GM21528 (cell line): ENCODE data around the gene RBFOX1.

Source experiments
- ATAC-seq: cut with Tn5 transposase; IDR thresholded peaks from one replicate; pipeline ENCODE4 v1.9.1; 2021; ENCODE audit warnings: mild to moderate bottlenecking, moderate library complexity; ENCODE audit not compliant: unreplicated experiment, low FRiP score

Gene RBFOX1

DNA sequence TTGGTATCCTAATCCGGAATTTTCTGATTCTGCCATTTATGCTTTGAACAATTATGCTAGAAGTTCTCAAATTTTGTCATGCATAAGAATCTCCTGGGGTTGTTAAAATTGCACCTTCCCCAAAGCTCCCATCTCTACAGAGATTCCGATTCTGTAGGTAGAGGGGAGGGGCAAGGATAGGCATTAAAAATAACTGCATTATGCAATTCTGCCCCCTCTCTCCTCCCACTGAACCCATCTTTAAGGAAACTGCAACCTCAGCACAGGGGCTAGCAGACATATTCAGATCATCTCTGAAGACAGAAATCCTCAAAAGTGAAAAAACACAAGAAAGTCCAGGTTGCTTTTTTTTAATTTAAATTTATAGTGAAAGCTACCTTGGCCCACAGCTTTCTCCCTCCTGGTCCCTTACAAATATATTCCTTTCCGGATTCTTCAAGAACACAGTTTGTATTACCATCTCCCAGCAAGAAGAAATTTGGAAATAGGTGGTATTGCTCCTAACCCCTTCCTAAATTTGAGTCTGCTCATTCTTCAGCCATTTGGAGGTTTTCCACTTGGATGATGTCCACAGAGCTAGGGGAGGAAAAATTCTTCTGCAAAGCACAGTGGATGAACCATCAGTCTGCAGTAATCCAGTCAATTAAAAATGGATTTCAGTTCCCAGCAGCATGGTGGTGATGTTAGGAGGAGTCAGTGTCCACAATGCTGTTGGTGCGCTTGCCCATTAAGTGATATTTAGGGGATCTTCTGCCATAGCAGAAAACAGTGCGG, 67.7 kb downstream of the RBFOX1 start:
- ATAC-seq, result no peak

DNA sequence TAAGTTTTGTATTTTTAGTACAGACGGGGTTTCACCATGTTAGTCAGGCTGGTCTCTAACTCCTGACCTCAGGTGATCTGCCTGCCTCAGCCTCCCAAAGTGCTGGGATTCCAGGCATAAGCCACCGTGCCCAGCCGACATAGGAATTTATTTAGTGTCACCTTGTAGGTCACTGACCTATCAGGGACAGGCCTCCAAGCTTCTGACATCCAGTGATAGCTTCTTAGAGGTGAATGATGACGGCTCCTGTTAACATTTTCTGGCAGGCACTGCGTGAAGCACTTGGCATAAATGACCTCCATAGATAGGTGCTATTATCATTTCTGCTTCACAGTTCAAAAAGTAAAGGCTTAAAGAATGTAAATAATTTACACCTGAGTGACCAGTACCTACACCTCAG, 71.6 kb downstream of the RBFOX1 start:
- no peak for ATAC-seq

DNA sequence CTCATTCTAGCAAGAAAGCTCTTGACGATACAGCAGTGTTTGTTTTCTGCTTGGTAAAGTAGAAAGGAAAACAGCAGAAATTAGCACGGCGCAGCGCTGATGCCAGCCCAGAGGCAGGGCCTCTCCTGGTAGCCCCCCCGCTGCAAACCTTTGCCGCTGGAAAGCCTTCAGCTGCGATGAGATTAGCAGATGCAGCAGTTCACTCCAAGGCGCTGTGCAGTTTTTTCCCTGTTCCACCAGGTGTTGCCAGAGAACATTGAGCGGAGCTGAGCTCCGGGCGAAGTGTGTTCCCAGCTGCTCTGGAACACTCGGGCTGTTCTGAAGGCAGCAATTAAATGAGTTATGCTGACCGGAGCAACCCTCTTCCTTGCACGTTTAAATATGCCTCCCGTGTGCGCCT, 72.5 kb downstream of the RBFOX1 start:
- ATAC-seq, result no peak

DNA sequence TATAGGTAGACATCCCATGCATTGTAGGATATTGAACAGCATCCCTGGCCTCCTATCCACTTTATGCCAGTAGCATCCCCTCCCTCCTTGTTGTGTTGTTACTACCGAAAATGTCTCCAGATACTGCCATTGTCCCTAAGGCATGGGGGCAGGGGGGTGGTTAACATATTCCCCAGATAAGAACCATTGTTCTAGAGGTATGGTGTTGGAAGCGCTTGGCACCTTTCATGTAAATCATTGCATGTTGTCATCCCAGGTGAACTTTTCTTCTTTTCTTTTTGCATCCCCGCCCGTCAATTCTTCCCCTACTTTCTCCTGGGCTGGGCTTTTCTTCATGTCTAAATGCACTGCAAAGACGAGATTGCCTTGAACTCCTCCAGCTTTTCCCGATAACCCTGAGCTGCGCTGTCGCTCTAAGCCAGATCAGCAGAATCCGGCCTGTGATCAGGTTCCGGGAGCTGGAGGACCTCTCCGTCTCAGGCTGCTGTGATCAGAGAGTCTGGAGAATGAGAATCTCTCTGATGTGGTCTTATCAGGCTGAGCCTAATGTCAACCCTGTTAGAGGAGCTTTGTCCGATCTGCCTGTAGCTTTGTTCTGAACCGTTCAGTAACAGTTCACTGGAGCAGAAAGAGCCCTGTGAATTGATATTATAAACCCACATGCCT, 76.2 kb downstream of the RBFOX1 start:
- no peak for ATAC-seq

DNA sequence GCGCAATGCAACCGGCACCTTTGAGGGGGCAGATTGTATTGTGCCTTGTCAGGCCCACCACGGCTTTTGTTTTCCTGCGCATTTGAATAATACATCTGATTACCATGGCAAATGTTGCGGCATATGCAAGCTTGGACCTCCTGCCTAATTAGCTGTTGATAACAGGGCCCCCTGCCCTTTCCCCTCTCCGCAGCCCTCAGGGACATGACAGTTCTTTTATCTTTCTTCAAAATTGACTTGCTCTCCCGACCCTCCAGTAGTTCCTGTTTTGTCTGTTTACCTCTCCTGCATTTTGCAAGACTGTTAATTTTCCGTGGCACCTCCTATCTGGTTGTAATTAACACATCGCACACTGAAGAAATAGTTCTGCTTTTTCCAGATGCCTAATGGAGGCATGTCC, 86.8 kb downstream of the RBFOX1 start:
- no peak for ATAC-seq

DNA sequence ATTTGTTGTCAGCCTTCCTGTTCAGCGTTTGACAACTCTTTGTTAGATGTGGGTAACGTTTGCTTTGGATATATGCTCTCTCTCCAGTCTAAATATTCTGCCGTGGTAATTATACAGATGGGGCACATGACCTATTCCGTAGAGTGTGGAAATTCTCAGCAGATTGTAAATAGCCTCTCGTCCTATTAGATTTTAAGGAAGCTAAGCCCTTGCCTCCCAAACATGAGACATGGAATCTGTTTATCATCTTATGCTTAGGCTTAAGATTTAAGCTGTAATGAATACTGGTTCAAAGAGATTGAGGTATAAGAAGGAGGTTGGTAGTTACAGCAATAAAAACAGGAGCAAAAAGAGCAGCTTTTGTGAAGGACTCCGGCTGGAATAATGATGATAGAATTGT, 87.4 kb downstream of the RBFOX1 start:
- ATAC-seq, result no peak

DNA sequence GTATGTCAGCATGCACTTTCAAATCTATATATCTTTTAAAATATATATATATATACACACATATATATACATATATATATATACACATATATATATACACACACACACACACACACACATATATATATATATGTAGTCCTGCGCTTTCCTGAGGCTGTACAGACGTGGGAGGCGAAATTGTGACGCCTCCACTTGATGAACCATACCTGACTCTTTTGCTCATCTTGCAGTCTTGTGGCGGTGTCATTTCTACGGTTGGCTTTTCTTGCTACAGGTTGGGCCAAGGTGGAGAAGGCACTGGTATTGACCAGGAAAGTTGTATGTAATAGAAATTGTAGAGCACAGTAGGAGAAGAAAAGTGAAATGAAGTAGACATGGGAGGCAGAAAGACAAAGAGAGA, 88.2 kb downstream of the RBFOX1 start:
- no peak for ATAC-seq

DNA sequence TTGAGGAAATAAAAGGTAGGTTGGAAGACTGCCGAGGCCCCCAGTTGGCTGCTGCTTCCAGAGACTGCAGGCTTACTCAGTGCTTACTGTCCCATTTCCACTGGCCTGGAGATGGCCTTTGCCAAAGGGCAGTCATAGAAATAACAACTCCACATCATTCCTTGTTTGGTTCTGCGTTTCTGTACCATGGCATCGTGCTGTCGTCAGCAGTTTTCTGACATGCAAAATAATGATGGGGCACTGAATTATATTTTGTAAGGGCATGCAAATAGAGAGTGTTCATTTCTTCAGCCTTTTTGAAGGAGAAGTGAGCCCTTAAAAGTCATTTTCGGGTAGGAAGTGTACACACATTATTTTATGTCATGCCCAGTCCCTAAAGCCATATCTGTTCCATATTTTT, 88.9 kb downstream of the RBFOX1 start:
- no peak for ATAC-seq

DNA sequence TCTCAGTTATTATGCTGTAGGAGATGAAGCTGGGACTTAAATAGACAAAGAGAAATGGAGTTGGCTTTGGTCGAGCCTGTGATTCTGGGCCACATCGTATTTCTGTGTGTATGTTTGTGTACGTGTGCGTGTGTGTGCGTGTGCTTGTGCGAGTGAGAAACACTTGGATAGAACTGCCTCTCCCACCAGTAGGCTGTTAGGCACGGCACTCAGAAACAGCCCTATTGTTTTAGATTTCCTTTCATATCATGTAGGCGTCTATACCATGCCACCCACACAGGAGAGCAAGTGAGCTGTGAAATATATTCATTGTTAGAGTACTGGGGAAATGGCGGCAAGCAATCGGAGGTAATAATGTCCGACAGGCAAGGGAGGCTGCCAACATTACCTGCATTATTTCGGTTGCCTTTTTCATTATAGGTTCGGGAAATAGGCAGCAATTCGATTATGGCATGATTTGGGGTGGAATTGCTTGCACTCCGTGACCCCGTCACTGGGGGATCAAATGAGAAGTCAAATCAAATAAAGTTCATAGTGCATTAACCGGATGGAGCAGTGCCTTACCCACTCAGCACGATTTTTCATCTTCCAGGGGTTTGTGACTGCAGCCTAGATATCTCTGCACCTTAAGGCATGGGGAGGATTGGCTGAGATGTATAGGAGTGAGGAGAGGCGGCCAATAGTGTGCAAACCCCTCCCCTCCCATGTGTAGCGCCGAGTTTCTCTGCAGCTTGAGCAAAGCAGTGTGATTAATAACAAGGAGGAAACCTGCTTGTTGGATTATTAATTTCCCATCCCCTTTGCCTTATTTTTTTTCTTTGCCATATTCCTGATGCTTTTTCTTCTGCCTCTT, 89.6 kb downstream of the RBFOX1 start:
- ATAC-seq, result no peak

DNA sequence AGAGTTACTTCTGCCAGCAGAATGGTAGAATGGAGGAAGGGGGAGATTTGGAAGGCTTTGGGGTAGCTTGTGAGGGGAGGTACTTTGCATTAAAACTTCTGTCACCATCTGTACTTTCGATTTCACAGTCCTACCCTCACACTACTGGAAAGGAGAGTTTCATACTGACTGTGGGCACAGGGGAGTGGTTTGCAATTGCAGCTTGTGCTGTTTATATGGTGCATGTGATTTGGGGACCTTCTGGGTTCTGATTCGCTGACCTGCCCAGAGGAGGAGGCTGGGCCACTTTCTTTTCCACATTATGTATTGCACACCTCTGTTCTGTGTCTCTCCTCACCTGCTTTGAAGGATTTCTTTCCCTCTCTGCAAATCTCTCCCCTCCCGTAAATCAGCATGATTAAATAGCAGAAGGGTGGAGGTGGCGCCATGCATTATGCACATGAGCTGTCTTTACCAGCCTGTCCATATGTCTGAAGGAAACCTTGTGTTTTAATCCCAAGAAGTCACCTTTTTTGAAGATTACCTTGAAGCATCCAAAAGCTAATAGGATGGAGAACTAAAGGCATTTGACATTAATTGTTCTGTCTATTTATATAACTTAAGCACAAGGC, 90.9 kb downstream of the RBFOX1 start:
- no peak for ATAC-seq

DNA sequence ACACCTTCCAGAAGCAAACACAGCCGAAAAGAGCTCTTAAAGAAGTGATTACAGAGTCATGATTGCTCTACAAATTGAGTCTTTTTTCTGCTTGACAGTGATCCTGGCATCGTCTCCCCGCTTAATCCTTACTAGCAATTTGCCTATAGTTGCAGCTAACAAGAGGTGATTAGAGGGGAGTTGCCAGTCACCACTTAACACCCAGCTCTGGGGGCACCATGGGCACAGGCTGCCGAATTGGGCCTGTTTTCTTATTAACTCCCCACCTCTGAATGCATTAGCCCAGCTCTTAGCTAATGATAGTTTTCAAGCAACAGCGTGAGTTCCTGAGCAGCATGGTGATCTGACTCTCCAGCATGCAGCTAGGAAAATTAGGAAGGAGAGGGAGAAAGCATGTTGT, 93.5 kb downstream of the RBFOX1 start:
- ATAC-seq, result no peak

DNA sequence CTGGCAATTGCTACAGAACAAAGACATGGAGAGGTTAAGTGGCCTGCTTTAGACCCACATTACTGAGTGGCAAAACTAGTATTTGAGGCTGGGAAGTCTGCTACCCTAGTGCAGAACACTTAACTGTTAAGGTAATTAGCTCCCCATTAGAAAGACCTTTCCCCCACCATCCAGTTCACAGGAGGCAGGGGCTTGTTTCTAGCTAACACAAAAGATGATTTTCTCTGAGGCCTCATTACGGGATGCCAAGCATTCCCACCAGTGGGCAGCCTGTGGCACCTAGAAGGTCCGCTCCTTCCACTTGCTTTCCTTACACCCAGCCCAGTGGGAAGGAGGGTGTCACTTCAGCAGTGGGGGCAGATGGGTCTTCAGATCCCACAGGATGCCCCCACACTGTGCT, 99.1 kb downstream of the RBFOX1 start:
- ATAC-seq, result no peak

DNA sequence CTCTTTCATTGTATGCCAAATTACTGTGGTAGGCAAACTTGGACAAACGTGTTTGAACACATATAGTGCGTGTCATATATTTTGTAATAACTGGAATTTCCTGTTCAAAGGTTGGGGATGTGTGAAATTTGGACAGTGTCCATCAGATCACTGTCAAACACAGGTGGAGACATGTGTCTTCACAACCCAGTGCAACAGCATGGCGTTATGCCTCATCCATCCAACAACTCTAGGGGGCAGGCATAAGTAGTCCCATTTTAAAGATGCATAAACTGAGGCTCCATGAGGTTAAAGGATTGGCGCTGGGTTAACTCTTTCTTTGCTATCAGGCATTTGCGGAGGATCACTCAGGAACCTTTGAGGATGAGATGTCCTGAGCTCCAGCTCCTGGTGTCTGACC, 103.7 kb downstream of the RBFOX1 start:
- ATAC-seq, result no peak

DNA sequence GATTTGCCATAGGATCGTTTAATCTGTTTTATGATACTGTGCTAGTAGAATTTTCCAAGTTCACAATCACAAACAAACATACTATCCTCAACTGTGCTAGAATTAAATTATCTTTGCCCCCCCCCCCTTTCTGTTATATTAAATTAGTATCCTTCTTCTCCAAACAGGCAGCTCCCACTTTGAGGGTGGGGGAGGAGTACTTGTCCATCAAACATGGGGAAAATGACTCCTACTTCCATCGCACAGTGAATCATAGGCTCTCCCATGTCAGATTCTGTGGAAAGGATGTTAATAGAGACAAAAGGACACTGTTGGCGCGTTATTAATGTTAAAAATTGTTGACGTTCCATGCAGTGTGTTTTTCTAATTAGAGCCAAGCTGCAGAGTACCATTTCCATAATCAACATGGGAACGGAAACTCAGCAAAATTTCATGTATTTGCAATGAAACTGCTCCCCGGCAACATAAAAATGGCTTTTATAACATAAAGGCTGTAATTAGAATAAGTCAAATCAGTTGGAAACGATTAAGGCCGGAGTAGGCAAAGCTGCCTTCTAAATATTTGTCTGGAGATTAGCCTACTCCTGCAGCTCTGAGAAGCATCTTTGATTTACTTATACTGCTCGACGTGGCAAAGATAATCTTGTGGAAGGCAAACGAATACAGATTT, 104.6 kb downstream of the RBFOX1 start:
- no peak for ATAC-seq

DNA sequence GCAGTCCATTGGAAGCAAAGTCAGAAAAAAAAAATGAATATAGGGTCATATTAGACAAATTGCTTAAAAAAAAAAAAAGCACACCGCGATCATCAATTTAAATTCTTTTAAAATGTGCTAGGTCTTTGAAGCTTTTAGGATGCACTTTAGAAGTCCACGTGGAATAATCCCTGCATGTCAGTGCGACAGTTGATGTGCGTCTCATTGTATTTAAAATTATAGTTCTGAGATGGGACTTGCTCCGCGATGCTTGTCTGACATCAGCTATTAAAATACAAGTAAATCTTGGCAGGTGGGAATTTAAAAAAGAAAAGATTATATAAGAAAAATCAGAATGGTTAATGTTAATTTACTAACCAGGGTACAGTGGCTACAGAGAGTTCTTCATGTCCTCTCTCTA, 105.2 kb downstream of the RBFOX1 start:
- ATAC-seq, result no peak

DNA sequence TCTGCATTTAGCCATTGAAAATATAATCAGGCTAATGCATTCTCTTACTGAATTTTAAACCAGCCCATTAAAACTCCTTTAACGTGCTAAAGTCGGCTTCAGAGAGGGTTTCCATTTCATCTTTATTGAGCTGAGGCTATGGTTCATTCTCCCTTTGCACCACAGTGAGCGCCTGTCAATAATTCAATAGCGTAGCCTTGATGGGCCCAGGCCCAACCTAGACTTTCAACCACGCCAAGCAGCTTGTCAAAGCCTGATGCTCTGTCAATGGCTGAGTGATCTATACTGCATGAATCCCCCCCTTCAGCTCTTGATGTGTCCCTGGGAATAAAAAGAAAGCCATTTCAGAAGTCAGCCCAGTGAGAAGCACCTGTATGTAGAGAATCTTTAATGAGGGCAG, 106.0 kb downstream of the RBFOX1 start:
- ATAC-seq, result no peak

DNA sequence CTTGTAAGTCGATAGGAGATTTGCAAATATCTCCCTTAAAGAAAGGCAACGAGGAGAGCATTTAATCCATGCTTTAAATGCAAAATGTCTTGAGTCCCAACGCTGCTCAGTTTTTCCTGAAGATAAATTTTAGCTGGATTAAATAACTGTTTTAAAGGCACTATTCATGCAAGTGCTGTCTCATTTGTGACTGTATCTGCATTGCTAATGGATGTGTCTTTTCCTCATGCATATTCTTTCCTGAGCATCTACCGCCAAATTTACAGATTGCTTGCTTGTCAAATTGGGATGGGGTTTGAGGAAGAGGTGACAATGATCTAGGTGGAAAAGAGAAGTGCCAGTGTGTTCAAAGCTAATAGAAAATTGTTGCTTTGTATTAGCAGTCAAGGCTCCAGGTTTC, 106.9 kb downstream of the RBFOX1 start:
- no peak for ATAC-seq

DNA sequence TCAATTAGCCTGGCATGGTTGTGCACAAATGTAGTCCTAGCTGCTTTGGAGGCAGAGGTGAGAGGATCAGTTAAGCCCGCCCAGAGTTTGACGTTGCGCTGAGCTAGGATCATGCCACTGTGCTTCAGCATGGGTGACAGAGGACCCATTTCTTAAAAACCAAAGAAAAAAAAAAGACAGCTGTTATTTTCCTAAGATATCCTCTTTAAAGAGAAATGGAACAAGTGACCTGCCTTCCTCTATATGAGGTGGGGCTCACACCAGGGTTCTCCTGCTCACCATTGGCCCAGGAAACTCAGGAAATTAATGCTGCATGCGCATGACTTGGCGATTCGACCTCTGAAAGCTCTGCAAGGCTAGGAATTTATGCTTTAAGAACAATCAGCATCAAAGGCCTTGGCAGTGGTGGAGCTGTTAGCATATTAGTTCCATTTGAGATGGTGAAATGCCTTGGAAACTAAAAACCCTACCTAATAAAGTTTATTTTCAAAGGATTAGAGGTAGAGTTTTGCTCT, 108.3 kb downstream of the RBFOX1 start:
- no peak for ATAC-seq

DNA sequence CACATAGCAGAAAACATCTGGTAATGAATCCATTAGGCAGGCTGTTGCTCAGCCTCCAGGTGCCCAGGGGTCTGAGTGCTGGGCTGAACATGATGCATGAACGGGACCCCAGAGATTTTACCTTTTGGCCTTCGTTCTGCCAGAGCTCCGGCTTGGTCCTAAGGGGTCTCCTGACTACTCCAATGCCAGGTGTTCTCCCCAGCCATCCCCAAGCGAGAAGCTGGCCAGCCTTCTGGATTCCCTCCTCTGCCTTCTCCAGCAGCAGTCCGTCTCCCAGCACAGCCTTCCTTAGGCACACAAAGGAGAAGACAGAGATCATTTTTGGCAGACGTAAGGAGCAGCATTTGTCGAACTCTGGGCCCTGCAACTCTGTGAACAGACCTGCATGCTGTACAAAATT, 109.4 kb downstream of the RBFOX1 start:
- ATAC-seq, result no peak

DNA sequence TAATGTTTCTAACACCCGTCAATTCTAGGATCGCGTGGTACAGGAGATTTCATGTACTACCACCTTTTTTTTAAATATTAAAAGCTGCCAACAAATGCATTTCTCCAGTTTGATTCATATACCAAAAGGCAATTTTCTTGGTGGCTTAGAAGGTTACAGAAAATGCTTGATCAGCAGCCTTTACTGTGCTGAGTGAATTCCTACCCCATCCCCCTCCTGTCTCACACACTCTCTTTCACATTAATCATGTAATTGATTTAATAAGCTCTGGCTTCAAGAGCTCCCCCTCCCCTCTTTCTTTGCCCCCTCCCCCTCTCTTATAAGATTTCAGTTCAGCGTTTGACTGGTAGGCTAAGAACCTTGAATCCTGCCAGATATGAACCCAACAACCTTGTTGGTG, 110.5 kb downstream of the RBFOX1 start:
- no peak for ATAC-seq
